OCI-LY3 (cell line): ENCODE data around the gene GRIK2.

Experiments used
- EZH2phosphoT487 ChIP-seq: fragments of 200-600 bp; shearing (Covaris generic); IDR thresholded peaks from 2 replicates; pipeline ENCODE4 v1.6.1; 2018; ENCODE audit warnings: antibody characterized with exemption, mixed run types, low read depth
- TF ChIP-seq, protein P1 (sequence below): fragments of 200-600, 300-600 bp; sonication (generic); IDR thresholded peaks from 2 replicates; pipeline ENCODE4 v1.5.1; 2014; ENCODE audit warnings: antibody characterized with exemption, low read length, low read depth

DNA sequence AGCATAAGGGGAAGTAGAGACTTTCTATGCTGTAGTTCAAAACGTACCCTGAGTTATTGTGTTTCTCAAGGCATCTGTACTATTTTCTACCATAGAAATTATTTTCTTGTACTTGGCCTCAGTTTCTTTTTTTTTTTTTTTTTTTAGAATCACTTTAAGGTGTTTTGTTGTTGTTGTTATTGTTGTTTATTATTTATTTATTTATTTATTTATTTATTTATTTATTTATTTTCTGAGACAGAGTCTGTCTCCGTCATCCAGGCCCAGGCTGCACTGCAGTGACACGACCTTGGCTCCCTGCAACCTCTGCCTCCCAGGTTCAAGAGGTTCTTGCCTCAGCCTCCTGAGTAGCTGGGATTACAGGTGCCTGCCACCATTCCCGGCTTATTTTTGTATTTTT lies 179.1 kb downstream of the GRIK2 start:
- TF ChIP-seq, protein P1, sequence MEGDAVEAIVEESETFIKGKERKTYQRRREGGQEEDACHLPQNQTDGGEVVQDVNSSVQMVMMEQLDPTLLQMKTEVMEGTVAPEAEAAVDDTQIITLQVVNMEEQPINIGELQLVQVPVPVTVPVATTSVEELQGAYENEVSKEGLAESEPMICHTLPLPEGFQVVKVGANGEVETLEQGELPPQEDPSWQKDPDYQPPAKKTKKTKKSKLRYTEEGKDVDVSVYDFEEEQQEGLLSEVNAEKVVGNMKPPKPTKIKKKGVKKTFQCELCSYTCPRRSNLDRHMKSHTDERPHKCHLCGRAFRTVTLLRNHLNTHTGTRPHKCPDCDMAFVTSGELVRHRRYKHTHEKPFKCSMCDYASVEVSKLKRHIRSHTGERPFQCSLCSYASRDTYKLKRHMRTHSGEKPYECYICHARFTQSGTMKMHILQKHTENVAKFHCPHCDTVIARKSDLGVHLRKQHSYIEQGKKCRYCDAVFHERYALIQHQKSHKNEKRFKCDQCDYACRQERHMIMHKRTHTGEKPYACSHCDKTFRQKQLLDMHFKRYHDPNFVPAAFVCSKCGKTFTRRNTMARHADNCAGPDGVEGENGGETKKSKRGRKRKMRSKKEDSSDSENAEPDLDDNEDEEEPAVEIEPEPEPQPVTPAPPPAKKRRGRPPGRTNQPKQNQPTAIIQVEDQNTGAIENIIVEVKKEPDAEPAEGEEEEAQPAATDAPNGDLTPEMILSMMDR = no peak
- no peak for TF ChIP-seq EZH2phosphoT487
